NCI-H345 treated with DMSO at 0.1 percent for 48 hours (cell line): ENCODE measurements around the gene PLCXD1.
"Not testable (repeated sequence)": the region's sequence is repeated elsewhere in the genome, so short reads cannot be mapped to it uniquely, and the experiment has no call there.

Source experiments
- DNase-seq: peaks from one replicate; lab custom pipeline; 2025; ENCODE audit not compliant: unreplicated experiment; lab: John Stamatoyannopoulos, UW

The PLCXD1 gene

DNA sequence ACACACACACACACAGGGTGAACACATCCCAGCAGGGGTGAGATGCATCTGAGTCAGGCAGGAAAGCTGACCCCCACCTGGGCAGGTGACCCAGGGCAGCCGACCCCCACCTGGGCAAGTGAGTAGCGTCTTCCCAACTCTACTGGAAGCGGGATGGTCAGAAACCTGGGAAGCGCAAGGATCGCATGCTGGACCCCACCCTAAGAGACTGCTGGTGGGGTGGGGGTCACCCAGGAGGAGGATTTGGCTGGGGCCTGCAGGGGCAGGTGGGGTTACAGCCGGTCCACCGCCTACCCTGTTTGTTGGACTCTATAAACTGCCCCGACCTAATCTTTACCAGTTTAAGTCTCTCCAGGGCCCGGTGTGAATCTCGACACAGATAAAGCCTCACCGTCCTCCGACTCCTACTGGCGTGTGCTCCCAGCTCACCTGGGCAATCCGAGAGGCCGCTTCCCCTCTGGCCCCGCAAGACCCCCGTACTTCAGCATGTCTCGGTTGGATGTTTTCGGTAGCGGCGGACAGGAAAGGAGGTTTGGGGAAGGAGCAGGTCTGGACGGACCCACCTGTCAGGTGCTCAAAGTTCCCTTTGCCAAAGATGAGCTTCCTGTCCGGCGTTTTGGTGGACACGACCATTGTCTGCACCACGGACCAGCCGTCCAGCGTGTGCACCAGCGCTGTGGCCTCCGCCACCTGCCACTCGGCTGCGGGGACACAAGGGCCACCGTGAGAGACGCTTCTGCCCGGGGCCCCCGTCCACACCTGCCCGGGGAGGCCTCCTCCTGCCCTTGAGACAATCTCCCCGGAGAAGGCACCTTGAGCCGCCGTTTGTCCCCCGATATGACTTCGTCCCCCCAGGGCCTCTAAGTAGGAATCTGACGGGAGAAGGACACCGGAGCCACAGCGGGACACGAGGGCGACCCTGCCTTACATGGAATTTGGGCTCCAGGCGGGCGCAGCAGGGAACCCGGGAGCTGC, 35.5 kb downstream of the PLCXD1 start:
- no peak for DNase-seq

DNA sequence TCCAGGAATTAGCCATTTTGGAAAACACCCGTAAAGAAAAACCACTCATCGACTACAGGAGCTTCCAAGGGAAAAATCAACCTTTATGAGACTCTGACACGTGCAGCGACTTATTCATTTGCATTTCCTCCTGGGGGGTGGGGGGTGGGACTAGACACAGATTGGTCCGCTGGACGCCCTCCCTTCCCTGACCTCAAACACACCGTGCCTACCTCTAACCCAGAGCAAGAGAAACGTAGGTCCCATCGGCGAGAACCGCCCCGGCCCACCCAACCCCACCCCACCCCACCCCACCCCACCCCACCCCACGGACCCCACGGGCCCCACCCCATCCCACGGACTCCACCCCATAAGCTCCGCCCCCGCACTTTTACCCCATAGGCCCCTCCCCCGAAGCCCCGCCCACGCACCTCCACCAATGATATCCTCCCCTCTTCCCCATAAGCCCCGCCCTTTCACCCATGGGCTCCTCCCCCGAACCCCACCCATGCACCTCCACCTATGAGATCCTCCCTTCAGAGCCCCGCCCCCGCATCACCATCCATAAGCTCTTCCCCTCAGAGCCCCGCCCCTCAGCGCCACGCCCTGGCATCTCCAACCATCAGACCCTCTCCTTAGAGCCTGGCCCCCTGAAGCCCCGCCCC, 36.4 kb downstream of the PLCXD1 start:
- no peak for DNase-seq

DNA sequence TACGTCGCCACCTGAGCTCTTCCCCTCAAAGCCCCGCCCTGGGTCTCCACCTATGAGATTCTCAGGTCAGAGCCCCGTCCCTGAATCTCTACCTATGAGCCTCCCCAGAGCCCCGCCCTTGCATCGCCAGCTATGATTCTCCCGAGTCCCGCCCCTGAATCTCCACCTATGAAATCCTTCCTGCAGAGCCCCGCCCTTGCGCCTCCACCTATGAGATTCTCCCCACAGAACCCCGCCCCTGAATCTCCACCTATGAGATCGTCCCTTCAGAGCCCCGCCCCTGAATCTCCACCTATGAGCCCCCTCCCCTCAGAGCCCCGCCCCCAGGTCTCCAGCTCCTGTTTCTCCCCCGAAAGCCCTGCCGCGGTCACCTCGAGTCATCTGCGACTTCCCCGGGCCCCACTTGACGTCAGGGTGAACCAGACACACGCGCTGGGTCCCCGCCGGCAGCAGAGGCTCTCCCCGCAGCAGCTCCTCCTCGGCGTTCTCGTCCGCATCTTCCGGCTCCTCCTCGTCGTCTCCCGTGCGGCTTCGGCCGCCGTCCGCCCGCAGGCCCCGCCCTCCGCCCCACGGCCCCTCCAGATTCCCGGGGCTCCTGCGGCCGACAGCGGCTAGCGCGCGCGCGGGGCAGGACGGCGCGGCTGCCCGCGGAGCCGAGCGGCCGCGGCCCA, 37.0 kb downstream of the PLCXD1 start:
- DNase-seq: no peak

DNA sequence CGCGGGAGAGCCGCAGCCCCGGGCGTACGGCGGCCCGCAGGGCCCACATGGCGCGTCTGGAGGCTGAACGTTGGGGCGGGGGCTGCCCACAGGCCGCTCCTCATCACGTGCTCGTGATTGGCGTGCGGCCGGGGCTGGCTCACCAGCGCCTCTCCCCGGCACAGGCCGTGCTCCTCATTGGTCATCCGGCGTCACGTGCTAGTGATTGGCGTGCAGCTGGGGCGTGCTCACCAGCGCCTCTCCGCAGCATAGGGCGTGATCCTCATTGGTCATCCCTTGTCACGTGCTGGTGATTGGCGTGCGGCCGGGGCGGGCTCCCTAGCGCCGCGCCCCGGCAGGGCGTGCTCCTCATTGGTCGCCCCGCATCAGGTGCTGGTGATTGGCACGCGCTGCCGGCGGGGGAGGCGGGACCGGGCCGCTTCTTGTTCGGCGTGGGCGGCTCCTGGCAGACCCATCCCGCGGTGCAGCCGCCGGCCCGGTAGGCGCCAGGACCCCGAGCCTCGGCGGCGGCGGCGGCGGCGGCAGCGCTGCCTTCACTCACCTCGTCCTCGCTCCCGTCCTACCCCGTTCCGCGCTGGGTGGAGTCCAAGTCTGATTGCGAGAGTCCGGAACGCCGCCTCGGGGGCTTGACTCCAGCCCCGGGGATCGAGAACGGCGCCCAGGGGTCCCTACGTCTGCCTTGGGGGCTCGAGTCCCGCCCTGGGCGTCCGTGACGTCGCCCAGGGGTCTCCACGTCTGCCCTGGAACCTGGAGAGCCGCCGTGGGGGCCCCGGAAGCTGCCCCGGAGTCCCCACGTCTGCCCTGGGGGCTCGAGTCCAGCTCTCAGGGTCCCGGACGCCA, 37.8 kb downstream of the PLCXD1 start, which contains the start of gene GTPBP6:
Gene GTPBP6 (minus strand): TSS at position 58 of the 840 bp plus-strand sequence. CDS start 9 bp downstream, at position 49.
- no peak for DNase-seq

DNA sequence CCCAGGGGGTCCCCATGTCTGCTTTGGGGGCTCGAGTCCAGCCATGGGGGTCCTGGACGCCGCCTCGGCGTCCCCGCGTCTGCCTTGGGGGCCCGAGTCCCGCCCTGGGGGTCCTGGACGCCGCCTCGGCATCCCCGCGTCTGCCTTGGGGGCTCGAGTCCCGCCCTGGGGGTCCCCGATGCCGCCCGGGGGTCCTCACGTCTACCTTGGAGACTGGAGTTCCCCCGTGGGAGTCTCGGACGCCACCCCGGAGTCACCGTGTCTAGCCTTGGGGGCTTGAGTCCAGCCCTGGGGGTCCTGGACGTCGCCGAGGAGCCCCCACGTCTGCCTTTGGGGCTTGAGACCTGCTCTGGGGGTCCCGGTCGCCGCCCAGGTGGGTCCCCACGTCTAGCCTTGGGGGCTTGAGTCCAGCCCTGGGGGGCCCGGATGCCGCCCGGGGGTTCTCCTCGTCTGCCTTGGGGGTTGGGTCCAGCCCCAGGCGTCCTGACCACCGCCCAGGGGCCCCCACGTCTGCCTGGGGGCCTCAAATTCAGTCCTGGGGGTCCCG, 38.5 kb downstream of the PLCXD1 start:
- no peak for DNase-seq

DNA sequence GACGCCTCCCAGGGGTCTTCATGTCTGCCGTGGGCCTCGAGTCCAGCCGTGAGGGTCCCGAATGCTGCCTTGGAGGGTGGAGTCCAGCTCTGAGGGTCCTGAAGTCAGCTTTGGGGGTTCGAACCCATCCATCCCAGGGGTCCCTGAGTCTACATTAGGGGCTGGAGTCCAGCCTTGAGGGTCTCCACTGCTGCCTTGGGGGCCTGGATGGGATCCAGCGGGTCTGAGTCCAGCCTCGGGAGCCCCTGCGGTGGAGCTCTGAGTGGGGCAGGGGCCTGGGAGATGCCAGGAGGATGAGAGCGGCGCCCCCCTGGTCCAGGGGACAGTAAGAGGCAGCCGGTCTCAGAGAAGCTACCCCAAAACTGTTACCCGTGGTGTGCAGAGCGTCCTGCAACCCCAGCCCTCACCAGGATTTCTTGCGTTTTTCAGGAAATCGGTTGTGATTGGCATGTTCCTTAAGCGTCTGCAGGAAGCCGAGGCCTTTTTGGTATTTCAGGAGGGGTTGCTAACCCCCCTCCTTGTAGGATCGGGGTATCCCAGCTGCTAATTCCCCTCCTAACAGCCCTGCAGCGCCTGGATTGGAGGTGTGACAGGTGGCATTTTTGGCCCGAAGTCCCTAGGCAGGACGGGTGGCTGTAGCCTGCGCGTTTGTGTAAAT, 39.1 kb downstream of the PLCXD1 start:
- DNase-seq: no peak

DNA sequence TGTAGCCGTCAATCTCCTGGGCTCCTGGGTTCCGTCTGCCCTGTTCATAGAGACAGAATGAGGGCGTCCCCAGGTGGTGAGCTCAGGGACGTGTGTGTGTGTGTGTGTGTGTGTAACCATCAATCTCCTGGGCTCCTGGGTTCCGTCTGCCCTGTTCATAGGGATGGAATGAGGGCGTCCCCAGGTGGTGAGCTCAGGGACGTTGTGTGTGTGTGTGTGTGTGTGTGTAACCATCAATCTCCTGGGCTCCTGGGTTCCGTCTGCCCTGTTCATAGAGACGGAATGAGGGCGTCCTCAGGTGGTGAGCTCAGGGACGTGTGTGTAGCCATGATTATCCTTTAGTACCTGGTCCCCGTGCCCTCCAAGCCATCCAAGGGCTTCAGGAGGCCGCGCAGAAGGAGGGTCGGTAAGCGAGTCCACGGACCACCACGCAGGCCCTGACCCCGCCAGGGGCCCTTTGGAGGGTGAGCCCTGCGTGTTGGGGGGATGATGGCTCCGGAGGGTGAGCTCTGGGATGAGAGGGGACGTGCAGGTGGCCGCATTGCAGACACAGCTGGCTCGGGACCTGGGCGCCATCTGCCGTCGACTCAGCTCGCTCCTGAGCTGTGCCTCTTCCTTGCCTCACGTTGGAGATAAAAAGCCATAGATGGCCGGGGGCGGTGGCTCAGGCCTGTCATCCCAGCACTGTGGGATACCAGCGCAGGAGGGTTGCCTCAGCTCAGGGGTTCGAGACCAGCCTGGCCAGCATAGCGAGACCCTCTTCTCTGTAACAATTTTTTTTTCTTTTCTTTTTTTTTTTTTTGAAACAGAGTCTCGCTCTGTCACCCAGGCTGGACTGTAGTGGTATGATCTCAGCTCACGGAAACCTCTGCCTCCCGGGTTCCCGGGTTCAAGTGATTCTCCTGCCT, 42.8 kb downstream of the PLCXD1 start:
- DNase-seq: no peak

DNA sequence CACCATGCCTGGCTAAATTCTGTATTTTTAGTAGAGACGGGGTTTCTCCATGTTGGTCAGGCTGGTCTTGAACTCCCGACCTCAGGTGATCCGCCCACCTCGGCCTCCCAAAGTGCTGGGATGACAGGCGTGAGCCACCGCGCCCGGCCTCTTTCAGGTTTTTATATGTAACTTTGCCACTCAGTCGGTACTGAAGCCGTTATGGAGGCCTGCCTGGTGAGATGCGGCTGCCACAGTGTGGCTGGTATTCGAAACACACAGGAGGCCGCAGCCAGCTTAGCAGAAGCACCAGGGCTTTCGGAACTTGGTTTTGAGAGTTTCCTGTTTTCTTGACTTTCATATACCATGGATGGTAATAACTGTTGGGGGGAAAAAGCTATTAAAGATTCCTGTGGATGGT, 43.5 kb downstream of the PLCXD1 start:
- not testable (repeated sequence) for DNase-seq

DNA sequence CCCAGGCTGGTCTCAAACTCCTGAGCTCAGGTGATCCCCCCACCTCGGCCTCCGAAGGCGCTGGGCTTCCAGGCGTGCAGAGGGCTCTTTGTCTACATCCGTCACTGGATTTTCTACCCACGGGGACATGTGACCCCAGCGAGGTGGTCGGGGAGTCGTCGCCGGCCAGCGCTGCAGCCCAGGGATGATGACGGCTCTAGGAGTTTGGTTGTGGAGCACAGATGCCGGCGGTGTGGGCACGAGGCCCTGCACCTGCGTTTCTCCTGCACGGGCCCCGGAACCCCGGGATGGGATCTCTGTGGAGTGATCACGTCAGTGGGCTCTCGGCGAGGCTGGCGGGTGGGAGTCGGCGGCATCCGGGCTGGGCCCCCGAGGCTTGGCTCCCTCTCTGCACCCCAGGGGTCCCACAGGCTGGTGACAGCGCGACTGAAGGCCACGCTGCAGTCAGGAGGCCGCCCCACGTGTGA, 46.5 kb downstream of the PLCXD1 start:
- no peak for DNase-seq

DNA sequence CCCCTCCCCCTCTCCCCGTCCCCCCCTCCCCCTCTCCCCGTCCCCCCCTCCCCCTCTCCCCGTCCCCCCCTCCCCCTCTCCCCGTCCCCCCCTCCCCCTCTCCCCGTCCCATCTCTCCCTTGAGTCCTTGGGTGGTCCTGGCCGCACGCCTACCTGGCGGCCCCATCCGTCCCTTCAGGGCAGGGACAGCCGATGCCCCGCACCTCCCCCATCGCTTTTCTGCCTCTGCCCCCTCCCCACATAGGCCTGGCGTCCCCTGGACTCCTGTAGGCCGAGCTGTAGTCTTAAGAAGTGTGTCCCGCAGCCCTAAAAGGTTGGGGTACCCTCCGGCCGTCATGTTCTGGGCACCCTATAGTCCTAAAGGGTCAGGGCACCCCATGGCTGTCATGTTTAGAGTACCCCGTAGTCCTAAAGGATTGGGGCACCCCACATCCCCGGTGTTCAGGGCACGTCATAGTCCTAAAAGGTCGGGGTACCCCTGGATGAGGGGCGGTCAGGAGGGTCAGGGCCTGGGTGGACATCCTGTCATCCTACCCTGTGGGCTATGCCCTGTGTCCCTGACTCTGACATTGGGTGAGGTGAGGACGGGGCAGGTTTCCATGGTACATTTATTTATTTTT, 48.2 kb downstream of the PLCXD1 start:
- no peak for DNase-seq

DNA sequence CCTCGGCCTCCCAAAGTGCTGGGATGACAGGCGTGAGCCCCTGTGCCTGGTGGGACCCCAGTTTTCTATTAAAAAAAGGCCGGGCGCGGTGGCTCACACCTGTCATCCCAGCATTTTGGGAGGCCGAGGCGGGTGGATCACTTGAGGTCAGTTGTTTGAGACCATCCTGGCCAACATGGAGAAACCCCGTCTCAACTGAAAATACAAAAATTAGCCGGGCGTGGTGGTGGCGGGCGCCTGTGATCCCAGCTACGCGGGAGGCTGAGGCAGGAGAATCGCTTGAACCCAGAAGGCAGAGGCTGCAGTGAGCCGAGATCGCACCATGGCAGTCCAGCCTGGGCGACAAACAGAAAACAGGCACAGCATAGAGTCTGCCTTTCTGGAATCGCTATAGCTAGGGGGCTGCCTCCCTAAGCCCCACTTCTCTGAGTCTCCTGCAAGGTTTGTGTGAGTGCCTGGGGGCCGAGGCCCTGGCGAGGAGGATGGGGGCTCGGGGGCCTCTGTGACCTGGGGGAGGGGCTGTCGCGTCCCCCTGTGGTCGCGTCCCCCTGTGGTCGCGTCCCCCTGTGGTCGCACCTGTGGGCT, 49.1 kb downstream of the PLCXD1 start:
- not testable (repeated sequence) for DNase-seq

DNA sequence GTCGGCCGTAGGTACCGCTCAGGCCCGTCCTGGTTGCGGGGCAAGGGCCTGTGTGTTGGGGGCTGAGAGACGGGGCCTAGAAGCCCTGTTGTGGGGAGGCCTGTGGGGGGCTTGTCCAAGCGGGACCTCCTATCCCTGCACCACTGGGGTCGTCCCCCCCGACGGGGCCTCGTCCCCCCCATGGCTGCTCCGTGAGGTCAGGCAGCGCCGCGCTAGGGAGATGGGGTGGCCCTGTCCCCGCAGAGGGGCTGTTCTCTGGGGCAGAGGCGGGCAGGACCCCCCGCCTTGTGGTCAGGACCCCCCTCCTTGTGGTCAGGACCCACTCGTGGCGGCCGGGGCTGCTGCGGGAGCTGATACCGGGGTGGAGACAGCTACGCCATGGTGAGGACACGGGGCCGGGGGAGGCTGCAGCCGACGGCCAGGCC, 49.6 kb downstream of the PLCXD1 start:
- DNase-seq: no peak

DNA sequence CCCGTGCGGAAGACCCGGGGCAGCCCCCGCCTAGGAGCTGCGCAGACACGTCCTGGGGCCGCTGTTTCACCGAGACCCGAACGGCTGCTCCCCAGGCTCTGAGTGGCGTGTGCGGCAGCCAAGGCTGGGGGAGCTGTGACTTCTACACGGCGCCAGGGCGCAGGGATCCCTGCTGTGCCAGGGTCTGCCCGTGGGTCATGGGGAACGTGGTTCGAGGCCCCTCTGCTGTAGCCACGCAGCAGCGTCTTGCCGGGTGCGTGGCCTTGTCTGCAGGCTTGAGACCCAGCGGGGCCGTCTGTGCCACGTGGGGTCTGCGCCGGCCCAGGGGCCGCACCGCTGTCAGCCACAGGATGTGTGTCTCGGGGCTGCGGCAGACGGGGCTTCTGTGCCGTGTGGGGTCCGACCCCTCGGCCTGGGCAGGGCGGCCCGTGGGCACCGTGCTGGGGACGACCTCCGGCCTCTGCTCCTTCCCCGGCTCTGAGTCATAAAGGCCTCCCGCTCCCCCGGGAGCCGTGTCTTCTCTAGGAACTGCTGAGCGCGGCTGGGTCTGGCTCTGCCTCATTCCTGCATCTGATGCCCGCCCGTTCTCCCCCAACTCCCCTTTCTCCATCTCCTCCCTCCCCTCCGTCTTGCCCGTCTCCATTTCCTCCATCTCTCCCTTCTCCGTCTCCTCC, 50.1 kb downstream of the PLCXD1 start:
- DNase-seq: no peak

DNA sequence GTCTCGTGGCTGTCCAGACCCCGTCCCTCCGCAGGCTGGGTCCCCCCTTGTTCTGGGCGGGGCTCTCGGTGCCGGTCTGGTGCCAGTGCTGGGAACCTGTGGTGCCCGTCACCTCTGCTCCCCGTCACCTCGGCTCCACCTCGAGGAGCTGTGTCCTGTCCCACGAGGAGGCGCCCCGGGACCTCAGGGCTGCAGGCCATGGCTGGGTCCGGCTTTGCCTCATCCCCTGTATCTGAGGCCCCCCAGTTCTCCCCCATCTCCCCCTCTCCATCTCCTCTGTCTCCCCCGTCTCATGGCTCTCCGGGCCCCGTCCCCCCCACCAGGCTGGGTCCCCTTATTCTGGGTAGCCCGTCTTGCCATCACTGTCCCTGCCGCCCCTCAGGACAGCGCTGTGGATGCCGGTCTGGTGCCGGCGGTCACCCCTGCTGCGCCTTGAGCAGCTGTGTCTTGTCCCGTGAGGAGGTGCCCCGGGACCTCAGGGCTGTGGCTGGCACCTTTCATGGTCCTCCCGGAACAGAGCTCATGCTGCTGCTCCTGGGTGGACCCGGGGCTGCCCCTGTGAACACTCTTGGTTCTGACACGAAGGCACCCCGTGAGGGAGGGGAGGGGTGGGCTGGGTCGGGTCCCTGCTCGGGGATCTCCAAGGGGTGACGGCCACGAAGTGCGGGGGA, 50.8 kb downstream of the PLCXD1 start:
- DNase-seq: no peak

DNA sequence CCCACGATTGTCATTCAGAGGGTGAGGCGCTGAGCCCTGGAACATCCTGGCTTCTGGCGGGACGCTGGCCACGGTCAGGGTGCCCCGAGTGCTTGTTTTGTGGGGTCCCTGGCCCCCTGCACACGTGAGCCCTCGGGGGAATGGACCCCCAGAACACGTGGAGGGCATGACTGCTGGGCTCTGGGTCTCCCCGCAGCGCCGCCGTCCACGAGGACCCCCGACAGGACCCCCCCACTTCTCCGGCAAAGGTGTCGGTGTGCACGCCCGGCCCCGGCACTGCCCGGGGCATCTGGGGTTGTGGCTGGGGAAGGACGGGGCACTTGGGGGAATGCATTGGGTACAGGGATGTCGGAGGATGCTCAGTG, 51.3 kb downstream of the PLCXD1 start:
- DNase-seq: no peak

DNA sequence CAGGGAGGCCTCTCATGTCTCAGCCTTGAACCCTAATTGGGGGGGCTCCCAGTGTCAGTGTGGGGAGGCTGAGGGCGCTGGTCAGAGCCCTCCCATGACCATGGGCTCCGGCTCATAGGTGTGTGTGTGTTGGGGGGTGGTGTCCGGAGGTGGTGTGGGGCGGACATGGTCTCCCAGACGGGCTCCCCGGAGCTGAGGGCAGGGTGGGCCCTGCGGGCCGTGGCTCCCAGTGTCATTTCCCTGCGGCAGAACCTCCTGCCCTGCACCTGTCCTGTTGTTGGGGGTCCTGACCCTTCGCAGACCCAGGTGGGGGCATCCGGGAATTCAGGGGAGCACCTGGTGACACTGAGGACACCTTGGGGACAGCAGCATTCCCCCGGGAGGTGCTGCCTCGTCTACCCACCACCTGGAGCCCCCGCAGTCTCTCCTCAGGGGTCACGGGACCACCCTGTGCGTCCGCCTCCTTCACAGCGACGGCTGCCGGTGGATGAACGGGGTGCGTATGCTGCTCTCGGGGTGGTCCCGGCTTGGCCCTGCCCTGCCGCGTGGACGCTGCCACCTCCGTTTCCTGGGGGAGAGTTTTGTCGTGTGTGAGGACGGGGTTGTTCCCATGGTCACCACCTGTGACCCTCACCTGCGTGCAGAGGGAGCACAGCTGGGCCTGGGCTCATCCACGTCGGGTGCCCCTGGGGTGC, 51.9 kb downstream of the PLCXD1 start:
- no peak for DNase-seq
